NCI-H524 (cell line): Measurements from ENCODE around the gene AMER3.

Experiments used
- DNase-seq, 2 experiments: peaks; one replicate each; lab custom pipeline; 2025; lab: John Stamatoyannopoulos, UW

Gene AMER3

GRCh38 chr2:130756053-130756873 lies 923 bp downstream of the AMER3 start:
- peak in 1 of 2 experiments; percentile 37 for DNase-seq

- no peak for DNase-seq
These were observed 1.7 kb downstream of the AMER3 start for GRCh38 chr2:130756874-130757668.

DNA sequence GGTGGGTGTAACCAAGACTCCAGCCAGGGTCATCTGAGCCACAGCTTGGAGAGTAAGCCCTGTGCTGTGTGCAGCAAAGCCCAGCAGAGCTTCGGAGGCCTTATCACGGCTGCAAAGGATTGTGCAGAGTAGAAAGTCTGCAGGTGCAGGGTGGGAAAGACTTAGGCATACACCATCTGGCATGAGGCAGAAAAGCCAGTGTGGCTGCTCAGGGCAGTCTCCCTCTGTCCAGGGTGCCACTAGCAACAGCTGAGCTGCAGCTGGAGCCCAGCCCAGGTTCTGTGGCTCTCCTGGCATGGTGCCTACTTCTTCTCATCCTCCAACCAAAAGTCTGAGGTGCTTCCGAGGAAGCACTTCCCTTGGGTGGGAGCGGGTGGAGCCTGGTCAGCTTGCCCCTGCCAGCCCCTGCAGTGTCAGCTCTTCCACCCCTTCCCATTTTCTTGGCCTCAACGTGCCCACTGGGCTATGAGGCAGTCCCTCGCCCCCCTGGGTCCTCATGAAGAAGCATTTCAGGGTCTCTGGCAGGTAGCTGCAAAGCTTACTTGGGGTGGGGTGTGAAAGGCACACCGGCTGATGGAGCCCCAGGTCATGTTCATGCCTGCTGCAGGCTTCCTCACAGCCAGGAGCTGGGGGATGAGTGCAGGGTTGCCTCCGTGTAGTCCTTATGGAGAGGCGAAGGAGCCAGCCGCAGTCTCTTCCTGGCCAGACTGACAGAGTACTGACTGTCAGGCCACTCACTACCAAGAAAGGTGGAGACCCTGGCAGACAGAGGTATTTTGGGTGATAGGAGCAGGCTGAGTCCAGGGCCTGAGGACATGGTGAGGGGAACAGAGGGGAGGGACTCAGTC lies 4.8 kb downstream of the AMER3 start:
- DNase-seq = peak; percentile 88 to 94

DNA sequence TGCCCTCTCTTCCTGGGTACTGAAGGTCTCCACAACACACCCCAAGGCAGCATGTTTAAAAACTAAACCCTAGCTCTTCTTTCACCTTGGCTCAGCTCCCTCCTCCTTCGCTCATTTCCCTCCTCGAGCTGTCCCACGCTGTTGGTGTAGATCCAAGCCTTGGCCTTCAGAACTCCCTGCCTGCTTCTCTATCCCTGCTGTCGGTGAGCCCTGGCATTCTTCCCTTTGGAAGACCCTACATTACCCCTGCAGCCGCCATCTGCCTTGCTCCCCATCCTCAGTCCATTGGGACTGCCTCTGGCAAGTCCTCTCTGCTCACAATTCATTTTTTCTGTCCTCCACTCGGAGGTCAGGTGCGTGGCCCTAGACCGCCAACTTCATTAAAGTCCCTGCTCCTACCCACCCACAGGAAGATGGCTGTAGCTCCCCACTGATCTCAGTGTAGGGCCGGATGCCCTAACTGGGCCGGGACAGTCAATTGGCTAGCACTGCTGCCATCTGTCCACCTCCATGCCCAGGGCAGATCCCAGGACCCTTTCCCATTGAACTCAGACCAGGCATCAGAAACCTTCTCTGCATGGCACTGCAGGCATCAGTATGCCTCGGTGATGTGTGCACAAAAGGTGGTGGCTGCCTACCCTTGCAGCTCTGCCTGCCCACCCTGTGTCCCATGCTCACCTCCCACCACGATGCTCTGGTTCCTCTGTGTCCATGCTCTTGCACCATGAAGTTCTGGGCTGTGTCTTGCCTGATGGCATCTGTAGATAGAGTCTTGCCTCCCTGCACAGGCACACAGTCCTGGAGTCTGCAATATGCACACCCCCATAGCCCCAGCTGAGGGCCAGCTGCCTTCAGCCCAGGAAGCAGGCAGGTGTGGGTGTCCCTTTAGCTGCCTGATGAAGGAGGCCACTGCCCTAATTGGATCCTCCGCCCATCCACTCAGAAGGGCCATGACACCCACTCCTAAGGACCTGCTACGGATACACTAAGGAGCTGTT lies 5.7 kb downstream of the AMER3 start:
- no peak for DNase-seq

GRCh38 chr2:130762031-130762909 lies 6.9 kb downstream of the AMER3 start:
- DNase-seq = no peak

DNA sequence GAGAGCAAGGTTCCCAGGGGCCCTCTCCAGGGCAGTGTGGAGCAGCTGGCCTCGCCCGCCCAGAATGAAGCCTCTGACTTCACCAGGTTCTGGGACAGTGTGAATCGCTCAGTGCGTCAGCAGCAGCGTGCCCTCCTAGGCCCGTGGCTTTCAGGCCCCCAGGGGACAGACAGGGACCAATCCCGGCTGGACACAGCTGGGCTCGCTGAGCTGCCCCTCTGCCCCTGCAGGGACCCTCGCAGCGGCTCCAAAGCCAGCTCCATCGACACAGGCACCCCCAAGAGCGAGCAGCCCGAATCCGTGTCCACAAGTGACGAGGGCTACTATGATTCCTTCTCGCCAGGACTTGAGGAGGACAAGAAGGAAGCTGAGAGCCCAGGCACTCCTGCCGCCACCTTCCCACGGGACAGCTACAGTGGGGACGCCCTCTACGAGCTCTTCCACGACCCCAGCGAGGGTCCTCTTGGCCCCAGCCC lies 7.6 kb downstream of the AMER3 start:
- DNase-seq = no peak

- no peak for DNase-seq
These were observed 8.1 kb downstream of the AMER3 start for GRCh38 chr2:130763405-130763804.

- DNase-seq = no peak
These were observed 8.9 kb downstream of the AMER3 start for GRCh38 chr2:130764035-130764820.

DNA sequence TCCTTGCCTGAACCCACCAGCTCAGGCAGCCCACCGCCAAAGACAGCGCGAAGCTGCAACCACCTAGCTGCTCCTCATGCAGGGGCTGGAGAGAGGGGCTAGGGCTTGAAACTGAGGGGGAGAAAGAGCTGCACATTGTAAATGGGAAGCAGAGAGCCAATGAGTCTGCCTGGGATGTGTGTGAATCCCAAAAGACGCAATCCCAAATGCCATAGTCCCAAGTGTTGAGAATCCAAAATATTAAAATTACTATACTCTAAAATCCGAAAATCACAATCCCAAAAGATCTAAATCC lies 9.4 kb downstream of the AMER3 start:
- DNase-seq = no peak

DNA sequence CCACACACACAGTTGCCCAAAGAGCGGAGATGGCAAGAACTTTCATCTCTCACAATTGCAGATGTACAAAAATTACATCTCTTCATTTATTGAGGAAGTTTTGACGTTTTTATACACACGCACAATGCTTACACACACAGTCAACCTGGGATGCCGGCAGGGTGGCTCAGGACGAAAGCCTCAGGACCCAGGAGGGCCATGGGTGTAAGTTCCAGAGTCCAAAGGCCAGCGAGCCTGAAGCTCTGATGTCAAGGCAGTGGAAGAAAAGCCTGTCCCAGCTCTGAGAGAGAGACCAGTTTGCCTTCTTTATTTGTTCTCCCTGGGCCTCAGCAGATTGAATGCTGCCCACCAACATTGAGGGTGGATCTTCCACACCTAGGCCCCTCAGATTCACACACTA lies 10.1 kb downstream of the AMER3 start:
- DNase-seq = no peak

GRCh38 chr2:130766037-130766436 lies 10.7 kb downstream of the AMER3 start:
- DNase-seq = no peak

DNA sequence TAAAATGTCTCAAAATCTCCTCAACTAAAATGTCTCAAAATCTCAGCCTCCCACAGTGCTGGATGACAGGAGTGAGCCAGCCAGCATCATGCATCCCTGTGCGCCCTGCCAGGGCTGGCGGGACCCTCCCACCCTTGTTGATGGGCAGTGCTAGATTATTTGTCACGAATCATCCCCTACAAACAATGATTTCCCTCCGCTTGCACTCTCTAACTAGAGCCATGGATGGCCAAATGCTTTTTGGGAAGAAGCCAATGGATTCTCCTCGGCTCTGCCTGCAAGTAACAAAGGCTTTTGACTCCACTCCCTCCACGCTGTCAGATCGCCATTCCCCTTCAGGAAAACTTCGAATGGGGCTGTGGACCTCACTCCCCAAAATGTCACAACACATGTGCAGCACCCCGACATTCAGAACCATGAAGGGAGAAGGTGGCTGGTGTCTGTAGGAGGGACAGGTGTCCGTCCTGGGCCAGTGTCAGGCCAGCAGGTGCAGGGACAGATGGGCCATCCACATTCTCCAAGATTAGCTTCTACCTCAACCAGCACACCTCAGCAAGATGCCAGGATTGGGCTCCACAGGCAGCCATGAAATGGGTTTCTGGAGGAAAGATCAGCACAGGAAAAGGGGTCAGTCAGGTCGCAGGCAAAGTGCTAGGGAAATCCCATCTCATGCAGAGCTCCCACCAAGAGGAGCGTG lies 11.5 kb downstream of the AMER3 start:
- DNase-seq = no peak

DNA sequence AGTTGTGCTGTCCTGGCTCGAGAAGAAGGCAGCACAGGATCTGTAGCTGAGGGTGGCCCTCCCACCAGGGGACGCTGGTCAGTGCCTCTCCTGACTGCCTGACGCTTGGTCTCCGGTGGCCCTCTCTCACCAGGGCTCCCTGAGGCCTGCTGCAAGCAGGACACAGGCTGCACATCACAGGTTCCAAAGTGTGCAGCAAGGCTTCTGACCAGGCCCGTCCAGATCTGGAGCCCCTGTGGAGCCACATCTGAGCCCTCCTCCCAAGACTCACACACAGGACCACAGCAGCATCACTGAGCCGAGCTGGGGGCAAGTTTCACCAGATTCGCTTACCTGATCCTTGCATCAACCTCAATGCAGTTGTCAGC lies 12.1 kb downstream of the AMER3 start:
- DNase-seq = no peak

DNA sequence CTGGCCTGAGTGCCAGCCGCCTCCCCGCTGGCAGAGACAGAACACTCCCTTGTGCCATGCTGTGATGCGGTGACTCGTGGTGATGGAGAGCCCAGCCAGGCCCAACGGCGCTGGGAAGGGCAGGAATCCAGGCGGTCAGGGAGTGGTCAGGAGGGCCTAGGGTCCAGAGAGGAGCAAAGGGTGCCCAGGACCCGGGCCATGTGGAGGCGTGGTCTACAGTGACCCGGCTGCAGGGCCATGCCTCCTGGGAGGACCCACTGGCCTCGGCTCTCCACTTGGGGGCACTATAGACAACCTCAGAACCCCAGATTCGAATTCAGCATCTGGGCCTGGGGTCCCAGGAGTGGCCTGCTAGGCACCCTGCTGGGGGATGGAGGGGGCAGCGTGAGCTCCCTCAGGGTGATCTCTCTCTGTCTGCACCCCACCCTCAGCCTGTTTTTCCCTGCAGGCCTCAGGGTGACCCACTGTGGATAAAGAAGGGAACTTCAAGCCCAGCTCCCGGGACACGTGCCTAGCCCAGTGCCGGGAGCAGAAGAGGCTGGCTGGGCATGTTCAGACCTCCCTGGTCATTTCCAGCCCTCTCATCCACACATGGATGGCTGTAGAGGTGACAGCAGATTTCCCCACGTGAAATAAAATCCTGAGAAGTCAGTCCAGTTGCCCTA lies 13.0 kb downstream of the AMER3 start:
- no peak for DNase-seq

GRCh38 chr2:130769343-130769907 lies 14.1 kb downstream of the AMER3 start:
- no peak for DNase-seq

GRCh38 chr2:130776550-130776949 lies 21.2 kb downstream of the AMER3 start:
- peak in 1 of 2 experiments; percentile 10 for DNase-seq

- DNase-seq = no peak
These were observed 23.4 kb downstream of the AMER3 start for GRCh38 chr2:130778781-130779180.
